Stimulated activated naive CD4-positive, alpha-beta T cell treated with Interleukin-2 at 50 U/mL for 16 hours (primary cell): ENCODE results near the gene ATXN1.

Source experiments
- DNase-seq: peaks from one replicate; lab custom pipeline; 2025; lab: John Stamatoyannopoulos, UW

ATXN1 gene

DNA sequence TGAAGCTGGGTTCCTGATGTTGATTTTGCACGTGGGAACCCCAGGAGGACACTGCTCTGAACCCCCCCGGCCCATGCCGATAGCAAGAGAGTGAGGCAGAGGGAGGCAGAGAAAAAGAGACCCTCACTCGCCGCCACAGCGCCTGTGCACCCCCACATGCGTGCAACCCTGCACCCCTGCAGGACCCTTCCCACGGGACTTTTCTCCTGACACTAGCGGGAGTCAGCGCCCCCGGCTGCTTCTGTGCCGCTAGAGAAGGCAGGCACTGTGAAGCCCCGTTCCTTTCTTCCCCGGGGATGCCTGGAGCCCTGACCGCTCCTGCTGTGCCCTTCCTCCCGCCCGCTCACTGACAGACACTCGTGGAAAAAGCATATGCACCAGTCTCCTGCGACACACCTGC lies 455.5 kb downstream of the ATXN1 start:
- DNase-seq: no peak

- no peak for DNase-seq
These were observed 456.0 kb downstream of the ATXN1 start for GRCh38 chr6:16305246-16305725.

- no peak for DNase-seq
These were observed 458.3 kb downstream of the ATXN1 start for GRCh38 chr6:16302721-16303552.

DNA sequence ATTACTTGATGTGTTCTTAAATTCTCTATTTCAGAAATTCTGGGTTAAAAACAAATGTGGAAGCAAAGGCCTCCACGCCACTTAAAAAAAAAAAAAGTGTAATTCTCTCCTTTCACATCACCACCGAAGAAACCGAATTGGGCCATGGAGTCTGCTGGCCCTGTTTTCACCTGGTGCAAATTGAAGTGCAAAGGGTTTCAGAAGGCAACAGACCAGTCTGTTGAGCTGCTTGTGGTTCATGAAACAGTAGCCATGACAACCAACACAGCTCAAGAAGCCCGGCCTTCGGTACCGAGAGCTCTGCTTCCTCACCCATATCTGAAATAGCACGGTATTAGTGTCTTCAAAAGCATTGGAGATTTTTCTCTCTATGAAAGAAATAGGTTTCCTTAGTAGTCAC lies 459.7 kb downstream of the ATXN1 start:
- no peak for DNase-seq

DNA sequence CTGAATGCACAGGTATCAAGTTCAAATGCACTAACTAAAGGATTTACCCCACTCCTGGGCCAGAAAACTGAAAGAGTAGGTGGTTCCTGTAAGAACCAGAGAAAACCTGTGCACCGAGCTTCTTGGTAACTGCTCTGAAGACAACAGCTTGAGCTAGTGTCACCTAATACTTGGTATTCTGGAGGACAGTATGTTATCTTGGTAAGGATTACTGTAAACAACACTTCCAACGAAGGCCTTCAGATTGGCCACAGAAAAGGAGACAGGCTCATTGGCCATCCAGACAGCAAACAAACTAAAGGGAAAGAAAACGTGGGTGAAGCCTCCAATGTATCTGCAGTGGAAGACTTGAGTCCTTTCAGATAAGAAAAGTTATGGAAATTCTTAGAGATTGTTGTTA lies 461.4 kb downstream of the ATXN1 start:
- DNase-seq: no peak

DNA sequence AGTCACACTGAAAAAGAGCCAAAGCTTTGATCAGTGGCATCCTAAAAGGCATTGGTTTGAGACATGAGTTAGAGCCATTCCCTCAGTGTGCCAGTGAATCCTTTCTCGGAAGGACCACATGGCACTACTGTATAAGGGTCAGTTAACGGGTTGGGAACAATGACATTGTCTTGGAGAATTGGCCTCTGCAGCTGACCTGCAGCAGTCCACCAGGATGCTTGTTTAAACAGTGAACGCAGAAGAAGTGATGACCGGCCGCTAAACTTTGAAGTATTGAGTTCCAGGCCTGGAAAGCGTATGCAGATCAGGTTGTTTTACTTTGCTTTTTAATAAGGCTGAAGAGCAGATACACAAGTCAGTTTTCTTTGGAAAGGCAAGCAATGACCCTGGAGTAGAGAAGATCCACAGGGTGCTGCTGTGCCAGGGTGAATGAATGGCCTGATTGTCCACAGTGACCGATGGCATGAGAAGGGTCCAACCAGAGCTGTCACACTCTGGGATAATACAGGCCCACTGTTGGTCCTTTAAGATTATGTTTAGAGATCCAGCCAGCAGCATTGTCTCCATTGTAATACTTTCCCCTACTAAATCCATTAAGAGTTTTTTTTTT lies 465.1 kb downstream of the ATXN1 start:
- DNase-seq: no peak

- no peak for DNase-seq
These were observed 465.8 kb downstream of the ATXN1 start for GRCh38 chr6:16295471-16295870.

DNA sequence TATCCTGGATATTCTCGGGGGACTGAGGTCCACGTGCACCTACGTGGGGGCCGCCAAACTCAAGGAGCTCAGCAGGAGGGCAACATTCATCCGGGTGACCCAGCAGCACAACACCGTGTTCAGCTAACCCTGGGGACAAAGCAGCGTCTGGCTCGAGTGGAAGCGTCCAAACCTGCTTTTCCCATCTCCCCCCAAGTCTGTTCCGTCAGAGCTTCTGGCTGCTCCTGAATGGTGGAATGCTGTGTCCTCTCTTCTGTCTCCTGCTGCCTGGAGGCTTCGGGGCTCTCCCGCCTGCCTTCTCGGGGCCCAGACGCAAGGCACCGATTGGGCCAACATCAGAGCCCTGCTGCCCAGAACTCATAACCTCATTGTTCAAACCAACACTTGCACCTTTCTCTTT lies 466.2 kb downstream of the ATXN1 start:
- no peak for DNase-seq

DNA sequence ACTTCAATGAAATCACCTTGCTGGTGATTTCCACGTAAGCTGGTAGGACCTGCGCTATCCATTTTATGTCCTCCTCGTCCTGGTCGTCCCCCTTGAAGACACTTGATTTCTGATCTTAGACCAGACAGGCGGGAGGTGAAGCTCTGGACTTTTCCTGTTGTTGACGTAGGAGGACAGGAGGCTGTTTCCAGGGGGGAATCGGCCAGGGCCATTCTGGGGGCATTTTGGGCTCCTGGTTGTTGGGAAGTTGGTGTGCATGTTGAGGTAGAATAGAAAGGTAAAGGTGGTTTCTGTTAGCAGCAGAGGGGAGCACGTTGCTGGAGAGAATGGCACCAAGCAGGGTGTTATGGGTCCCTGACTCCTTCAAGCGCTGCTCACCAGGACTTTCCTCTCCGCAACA lies 466.9 kb downstream of the ATXN1 start:
- DNase-seq: no peak

GRCh38 chr6:16292942-16293341 lies 468.3 kb downstream of the ATXN1 start:
- DNase-seq: no peak

DNA sequence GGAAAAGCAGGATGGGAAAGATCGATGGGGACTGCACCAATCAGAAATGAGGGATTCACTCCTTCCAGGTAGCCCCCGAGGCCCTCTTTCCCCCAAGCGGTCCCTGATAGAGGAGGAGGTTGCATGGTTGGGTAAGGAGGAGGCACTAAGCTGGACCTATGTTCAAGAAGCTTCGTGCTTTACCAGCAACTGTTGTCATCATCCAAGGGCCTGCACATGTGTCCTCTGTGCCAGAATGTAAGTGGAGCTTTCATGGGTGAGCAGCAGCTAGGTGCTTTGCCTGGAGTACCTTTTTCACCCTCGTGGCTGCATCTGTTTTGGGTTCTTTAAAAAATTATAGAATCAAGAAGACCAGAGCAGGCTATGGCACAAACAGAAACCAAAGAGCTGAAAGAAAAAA lies 468.8 kb downstream of the ATXN1 start:
- DNase-seq: no peak

- no peak for DNase-seq
These were observed 469.5 kb downstream of the ATXN1 start for GRCh38 chr6:16291739-16292138.

DNA sequence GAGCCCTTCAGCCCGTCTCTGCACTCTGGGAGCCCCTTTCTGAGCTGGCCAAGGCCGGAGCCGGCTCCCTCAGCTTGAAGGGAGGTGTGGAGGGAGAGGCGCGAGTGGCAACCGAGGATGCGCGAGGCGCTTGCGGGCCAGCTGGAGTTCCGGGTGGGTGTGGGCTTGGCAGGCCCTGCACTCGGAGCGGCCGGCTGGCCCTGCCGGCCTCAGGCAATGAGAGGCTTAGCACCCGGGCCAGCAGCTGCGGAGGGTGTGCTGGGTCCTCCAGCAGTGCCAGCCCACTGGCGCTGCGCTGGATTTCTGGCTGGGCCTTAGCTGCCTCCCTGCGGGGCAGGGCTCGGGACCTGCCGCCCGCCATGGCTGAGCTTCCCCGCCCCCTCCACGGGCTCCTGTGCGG lies 473.1 kb downstream of the ATXN1 start:
- no peak for DNase-seq

DNA sequence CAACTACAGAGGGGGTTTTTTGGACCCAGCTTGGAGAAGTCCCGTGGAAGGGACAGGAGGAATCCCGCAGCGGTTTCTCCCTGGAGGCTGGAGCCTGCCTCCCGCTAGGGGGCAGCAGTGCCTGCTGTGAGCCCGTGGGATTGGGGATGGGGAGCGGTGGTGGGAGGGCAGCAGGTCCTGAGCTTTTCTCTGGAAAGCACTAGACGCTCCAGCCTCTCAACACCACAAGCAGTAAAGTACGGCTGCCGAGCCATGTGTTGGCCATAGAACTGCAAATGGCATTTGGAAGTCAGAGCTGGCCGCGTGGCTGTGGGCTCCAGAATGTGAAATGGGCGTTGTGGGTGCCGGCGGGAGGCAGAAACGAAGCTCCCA lies 475.1 kb downstream of the ATXN1 start:
- no peak for DNase-seq

DNA sequence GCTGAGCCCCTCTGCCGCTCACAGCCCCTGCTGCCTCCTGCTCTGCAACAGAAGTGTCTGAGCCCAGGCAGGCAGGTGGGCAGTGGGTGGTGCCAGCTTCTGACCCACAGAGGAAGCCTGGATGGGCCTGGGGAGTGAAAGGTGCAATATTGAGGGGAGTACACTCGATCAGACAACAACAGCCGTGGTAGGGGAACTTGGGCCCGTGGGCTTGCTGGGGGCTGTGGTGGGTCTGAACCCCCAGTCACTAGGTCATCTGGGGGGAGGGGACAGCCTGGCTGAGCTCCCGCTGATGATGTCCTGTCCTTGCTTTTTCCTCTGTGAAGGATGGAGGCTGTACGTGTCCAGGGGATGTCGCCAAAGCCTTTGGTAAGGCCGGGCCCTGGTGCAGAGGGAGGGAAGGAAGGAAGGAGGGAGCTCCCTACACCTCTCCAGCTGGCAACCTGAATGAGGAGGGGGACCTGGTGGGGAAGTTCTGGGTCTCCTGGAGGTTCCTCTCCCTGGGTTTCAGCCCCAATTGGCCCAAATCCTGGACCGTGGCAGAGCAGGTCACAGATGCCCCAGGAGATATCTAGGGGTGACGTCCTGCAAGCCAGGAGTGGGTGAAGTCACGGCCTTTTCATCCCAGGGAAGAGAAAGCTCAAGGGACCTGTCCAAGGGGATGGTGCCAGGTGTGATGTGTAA lies 475.7 kb downstream of the ATXN1 start:
- DNase-seq: no peak

GRCh38 chr6:16284472-16284871 lies 476.8 kb downstream of the ATXN1 start:
- DNase-seq: no peak

DNA sequence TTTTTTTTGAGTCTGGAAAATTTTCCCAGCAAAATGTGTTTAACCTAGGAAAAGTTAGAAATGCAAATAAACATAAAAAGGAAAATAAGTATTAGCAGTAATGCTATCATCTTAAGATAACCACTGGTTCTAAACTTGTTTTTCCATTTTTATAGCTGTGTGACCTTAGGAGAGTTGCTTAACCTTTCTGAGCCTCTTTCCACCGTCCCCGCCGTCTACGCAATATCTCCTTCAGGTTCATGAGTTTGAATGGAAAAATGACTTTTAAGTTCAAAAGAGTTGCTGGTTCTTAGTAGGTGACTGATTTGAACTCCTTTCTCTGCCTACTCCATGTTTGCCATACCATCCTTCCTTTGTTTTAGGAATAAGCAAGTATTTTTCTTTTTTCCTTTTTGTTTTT lies 478.9 kb downstream of the ATXN1 start:
- no peak for DNase-seq

DNA sequence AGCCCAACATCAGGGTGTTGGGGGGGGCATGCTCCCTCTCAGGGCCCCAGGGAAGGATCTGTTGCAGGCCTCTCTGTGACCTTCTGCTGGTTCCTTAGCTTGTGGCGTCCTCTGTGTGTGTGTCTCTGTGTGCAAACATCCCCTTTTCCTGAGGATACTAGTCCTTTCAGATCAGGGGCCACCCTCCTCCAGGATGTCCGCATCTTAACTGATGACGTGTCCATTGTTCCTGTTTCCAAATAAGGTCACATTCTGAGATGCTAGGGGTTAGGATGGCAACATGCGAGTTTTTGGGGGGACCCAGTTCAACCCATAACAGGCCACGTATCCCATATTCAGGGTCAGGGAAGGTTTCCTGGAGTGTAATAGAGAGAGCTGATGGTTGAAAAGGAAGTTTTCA lies 482.0 kb downstream of the ATXN1 start:
- no peak for DNase-seq

DNA sequence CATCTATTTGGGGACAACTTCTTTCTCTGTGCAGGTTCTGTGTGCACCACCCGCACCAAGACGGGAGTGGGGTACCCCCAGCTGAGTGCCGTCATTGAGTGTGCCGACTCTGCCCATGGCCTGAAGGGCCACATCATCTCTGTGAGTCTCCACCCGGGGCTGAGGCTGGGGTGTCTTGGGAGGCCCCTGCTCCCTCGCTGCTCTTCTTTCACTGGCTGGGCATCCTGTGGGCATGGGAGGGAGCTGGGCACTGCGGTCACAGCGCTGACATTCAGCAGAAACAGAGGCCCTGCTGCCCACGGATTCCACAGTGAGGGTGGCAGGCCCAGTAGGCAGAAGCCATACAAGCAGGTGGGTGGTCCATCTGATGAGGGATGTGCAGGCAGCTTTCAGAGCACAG lies 482.5 kb downstream of the ATXN1 start:
- DNase-seq: no peak

DNA sequence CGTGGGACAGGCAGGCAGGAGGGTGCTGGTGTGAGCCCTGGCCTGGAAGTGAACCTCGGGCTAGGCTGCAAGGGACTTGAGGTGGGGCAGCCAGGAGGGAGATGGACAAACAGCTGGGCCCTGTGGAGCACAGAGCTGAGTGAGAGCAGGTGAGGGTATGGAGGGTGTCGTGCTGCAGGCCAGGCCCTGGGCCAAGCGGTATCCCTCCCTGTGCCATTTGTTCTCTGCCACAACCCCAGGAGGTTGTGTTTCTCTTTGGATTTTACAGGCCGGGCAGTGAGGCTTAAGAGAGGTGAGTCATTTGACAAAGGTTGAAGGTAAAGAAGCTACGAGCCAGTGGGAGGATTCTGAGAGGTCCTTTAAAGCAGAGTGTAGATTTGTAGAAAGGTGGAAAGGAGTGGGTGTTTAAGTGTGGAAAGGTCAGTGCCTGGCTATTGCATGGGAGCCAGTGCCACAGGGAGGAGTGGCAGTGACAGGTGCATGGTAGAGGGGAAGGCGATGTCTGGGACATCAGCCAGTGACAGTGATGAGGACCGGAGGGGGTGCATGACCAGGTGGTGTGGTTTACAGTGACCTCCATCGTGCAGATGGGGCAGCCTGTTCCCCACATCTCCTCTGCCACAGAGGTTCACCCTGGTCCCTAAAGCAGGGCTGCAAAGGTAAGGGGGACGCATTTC lies 483.1 kb downstream of the ATXN1 start:
- no peak for DNase-seq

DNA sequence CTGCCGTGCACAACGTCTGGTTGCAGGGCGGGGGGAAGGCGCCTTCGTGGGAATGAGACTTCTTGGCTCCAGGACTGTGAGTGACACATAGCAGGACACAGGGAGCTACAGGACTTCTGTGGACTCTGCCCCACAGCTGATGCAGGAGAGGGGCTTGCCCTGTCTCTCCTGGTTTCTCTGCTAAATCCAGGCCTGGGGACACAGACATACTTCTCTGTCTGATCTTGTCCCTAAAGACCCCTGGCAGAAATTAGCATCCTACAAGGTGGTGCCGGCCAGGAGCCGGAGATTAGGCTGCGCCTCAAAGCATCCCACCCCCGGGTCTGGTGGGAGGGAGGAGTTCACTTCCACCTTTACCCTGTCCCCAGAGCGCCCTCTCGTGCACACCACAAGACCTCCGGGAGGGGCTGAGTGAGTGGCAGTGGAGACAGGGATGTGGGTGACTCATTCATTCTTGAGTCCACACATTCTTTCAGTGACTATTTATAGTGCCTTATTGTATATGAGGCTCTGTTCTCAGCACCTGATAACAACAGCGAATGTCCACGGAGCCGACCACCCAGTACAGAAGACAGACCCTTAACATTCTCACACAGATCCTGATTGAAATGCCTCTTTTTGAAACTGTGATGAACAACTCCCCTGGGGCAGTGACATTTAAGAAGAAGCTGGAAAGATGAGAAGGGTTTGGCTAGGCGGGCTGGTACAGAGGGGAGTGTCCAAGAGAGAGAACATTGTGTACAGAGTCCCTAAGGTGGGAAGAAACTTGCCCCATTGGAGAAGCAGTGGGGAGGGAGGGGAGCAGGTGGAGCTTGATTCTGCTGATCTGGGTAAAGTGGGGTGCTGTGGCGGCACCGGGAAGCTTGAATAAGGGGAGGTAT lies 483.9 kb downstream of the ATXN1 start:
- no peak for DNase-seq
